ENCODE measurements around the gene HECW1. TPM values are rescaled to one million over a fixed set of nuclear protein-coding genes. Genes with fewer than 3 reads are reported as not detected.
A peak's percentile ranks its signal among the peaks of the same experiment; 100 is the strongest.
"Not testable (repeated sequence)": the region's sequence is repeated elsewhere in the genome, so short reads cannot be mapped to it uniquely, and the experiment has no call there.

HECW1 gene
- total and polyA plus RNA-seq, 11 donors, result 0.23 TPM; not detected in 10

- Histone ChIP-seq H3K36me3 (no peaks in the 10 kb centered on the region), H3K4me1 (peaks cover 0 to 34% (median 16%) of the 10 kb centered on the region in 12 donors), H3K27me3 (peaks cover 0 to 11% (median 0%) of the 10 kb centered on the region in 9 donors), H3K27ac (peak overlapping the region; percentile 67 to 99 (median 93)), H3K9me3 (no peaks in the 10 kb centered on the region), H3K4me3 (peak overlapping the region; percentile 79 to 100 (median 92))
- ATAC-seq (peak; percentile 53 to 71 (median 61)), DNase-seq (peak; percentile 76 to 90 (median 86))
- 0 to 1% (median 0%) methylated on average over 30 to 66 of the region's 66 CpGs for WGBS, 4 donors
- intact Hi-C loops (cut with DNase I), result loop anchor here (1.0 to 10.0 kb wide), 17 partner anchors 44 to 371 kb away; partner anchors contain the start of gene COA1 (in 2 of the 10)
- peak in 6 of 12 donors; percentile 7 to 49 (median 25) for TF ChIP-seq CTCF (IDR thresholded peaks at IDR 0.05)
- TF ChIP-seq POLR2A (IDR thresholded peaks at IDR 0.05), result no peak
Measured at GRCh38 chr7:43583424-43584194, 471.2 kb downstream of the HECW1 start.

- peak in 3 of 4 donors; percentile 24 to 41 (median 36) for ATAC-seq
- WGBS, 4 donors, result 18 to 35% (median 27%) methylated on average over 8 of the region's 8 CpGs
- Histone ChIP-seq H3K27ac (peak overlapping the region; percentile 67 to 99 (median 93)), H3K4me1 (peaks cover 0 to 34% (median 16%) of the 10 kb centered on the region in 12 donors), H3K27me3 (peaks cover 0 to 11% (median 0%) of the 10 kb centered on the region in 9 donors), H3K4me3 (peak overlapping the region; percentile 79 to 100 (median 92)), H3K9me3 (no peaks in the 10 kb centered on the region), H3K36me3 (no peaks in the 10 kb centered on the region)
- intact Hi-C loops (cut with DNase I), result loop anchor here in 9 of 10 donors (5.0 to 10.0 kb wide), 8 partner anchors 43 to 371 kb away; partner anchors contain the start of gene COA1 (in 1 of the 9)
- TF ChIP-seq POLR2A (IDR thresholded peaks at IDR 0.05) (no peak), CTCF (IDR thresholded peaks at IDR 0.05) (no peak)
- peak in 4 of 5 donors; percentile 10 to 44 (median 29) for DNase-seq
Measured at GRCh38 chr7:43584195-43584586, 471.7 kb downstream of the HECW1 start.

DNA sequence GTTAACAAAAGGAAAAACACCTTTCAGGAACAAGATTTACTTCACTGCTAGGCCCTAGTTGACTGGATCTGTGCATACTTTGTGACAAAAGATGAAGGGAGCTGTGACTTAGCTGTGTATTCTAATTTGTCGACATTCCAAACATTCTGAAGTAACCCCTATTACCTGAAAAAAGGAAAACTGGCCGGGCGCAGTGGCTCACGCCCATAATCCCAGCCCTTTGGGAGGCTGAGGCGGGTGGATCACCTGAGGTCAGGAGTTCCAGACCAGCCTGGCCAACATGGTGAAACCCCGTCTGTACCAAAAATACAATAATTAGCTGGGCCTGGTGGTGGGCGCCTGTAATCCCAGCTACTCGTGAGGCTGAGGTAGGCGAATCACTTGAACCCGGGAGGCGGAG lies 472.3 kb downstream of the HECW1 start:
- Histone ChIP-seq H3K4me1 (peaks cover 0 to 34% (median 16%) of the 10 kb centered on the region in 12 donors), H3K4me3 (peak overlapping the region in 10 of 12 donors; percentile 79 to 100 (median 92))

DNA sequence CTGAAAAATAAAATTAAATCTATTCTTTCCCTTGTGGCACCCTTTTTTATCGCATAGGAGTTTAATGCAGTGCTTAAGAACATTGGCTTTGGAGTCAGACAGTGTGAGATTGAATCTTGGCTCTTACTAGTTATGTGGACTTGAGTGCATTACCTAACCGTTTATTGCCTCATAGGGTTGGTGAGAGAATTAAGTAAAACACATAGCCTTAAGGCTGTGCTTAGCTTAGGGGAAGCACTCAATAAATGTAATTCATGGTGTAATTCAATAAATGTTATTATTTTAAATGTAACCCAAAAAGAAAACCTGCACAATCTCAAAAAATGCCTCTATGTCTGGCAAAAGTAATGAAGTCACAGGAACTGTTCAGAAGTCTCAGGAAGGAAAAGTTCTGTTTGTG lies 473.1 kb downstream of the HECW1 start:
- H3K36me3 ChIP-seq, result no peaks in the 10 kb centered on the region
- peak overlapping the region in 2 of 12 donors; percentile 88 to 95 for H3K27ac ChIP-seq
- peaks cover 0 to 10% (median 0%) of the 10 kb centered on the region in 9 donors for H3K27me3 ChIP-seq
- H3K4me3 ChIP-seq, result peak overlapping the region in 5 of 12 donors; percentile 81 to 100 (median 93)
- WGBS, 4 donors, result 55 to 73% (median 64%) methylated on average over 2 of the region's 2 CpGs
- H3K4me1 ChIP-seq, result peaks cover 0 to 37% (median 16%) of the 10 kb centered on the region in 12 donors
- H3K9me3 ChIP-seq, result no peaks in the 10 kb centered on the region
- DNase-seq (no peak), ATAC-seq (no peak)
- TF ChIP-seq CTCF (IDR thresholded peaks at IDR 0.05), result no peak
- no peak for TF ChIP-seq POLR2A (IDR thresholded peaks at IDR 0.05)
- intact Hi-C loops (cut with DNase I), result loop anchor here in 4 of 10 donors (5.0 to 10.0 kb wide), 3 partner anchors 52 to 369 kb away; no protein-coding TSS in a partner anchor

More for the DNA sequence above, 472.3 kb downstream of the HECW1 start:
- not testable (repeated sequence) for DNase-seq, H3K9me3 ChIP-seq, H3K36me3 ChIP-seq, ATAC-seq
- Histone ChIP-seq H3K27me3 (peaks cover 0 to 11% (median 0%) of the 10 kb centered on the region in 9 donors), H3K27ac (peak overlapping the region in 11 of 12 donors; percentile 12 to 99 (median 93))
- intact Hi-C loops (cut with DNase I), result loop anchor here in 9 of 10 donors (5.0 to 10.0 kb wide), 8 partner anchors 43 to 370 kb away; partner anchors contain the start of gene COA1 (in 1 of the 9)
- 92 to 94% (median 93%) methylated on average over 11 of the region's 11 CpGs for WGBS, 4 donors

Measured in heart left ventricle (tissue), 16 donors.